Kasumi-1 (cell line): ENCODE data around the gene GPR78.

ENCODE experiments used
- DNase-seq, 2 experiments: peaks; one replicate each; lab custom pipeline; 2025; lab: John Stamatoyannopoulos, UW

Gene GPR78

GRCh38 chr4:8600266-8600665, 20.1 kb downstream of the GPR78 start:
- no peak for DNase-seq

- no peak for DNase-seq
Measured at GRCh38 chr4:8600686-8601085, 20.5 kb downstream of the GPR78 start.

DNA sequence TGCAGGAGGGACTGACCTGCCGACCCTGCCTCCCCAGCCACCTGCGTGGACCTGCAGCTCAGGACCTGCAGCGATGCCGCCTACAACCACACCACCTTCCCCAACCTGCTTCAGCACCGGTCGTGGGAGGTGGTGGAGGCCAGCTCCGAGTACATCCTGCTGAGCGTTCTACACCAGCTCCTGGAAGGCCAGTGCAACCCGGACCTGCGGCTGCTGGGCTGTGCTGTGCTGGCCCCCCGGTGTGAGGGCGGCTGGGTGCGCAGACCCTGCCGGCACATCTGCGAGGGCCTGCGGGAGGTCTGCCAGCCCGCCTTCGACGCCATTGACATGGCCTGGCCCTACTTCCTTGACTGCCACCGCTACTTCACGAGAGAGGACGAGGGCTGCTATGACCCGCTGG, 20.9 kb downstream of the GPR78 start:
- DNase-seq = no peak

GRCh38 chr4:8601556-8601955, 21.4 kb downstream of the GPR78 start:
- no peak for DNase-seq

- peak; percentile 38 to 55 for DNase-seq
Measured at GRCh38 chr4:8602686-8603430, 22.7 kb downstream of the GPR78 start.

GRCh38 chr4:8603931-8604330, 23.7 kb downstream of the GPR78 start:
- DNase-seq = no peak

GRCh38 chr4:8605289-8605688, 25.1 kb downstream of the GPR78 start:
- no peak for DNase-seq

DNA sequence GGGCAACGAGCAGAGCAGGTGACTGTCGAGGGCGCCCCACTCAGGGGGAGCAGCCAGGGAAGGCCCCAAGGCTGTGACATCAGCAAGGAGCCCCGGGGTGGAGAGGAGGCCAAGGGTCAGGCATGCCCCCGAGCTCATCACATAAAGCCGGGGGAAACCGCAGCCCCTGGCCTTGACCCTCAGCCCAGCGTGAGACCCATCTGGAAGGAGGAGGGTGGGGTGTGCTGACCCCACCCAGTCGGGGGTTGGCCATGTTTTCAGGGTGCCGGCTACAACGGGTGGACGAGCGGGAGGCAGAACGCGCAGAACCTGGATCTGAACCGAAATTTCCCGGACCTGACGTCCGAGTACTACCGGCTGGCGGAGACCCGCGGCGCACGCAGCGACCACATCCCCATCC, 26.3 kb downstream of the GPR78 start:
- no peak for DNase-seq

- no peak for DNase-seq
Measured at GRCh38 chr4:8606966-8607365, 26.8 kb downstream of the GPR78 start.

DNA sequence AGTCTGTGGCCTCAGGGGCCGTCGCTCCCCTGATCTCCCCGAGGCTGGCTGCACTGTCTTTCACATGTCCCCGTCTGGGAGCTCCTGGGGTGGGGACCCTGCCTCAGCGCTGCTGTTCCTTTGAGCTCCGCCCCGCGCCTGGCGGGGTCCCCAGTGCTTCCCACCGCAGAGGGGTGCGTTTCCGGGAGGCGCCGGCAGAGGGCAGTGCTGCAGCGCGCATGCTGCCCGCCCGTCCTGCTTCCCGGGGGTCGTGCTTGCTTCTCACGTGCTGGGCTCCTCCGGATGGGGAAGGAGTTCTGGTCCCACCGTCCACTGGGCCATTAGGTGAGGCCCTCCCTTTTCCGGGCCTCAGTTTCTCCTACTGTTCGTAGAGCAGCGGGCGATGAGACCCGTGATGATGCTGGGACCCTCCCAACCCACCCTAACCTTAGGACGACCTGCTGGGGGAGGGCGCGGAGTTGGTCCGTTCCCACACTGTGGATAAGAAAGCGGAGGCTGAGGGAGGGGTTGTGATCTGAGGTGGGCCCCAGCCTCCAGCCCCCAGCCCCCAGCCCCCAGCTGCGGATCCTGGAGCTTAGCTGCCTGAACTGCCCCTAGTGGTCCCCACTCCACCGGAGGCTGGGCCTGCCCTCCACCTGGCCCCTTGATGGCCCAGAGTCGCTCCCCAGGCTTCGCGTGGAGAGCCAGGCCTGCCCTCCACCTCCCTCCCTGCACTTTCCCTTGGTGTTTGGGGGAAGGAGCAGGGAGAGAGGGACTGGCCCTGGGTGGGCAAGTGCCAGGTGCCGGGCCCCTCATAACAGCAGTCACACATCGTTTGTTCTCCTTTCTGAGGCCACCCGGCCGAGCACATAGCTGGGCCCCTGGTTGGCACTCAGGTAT, 27.6 kb downstream of the GPR78 start:
- DNase-seq = peak in 1 of 2 experiments; percentile 6

- no peak for DNase-seq
Measured at GRCh38 chr4:8608714-8609391, 28.7 kb downstream of the GPR78 start.

- no peak for DNase-seq
Measured at GRCh38 chr4:8609406-8609805, 29.2 kb downstream of the GPR78 start.

GRCh38 chr4:8609824-8610350, 29.7 kb downstream of the GPR78 start:
- DNase-seq = no peak

DNA sequence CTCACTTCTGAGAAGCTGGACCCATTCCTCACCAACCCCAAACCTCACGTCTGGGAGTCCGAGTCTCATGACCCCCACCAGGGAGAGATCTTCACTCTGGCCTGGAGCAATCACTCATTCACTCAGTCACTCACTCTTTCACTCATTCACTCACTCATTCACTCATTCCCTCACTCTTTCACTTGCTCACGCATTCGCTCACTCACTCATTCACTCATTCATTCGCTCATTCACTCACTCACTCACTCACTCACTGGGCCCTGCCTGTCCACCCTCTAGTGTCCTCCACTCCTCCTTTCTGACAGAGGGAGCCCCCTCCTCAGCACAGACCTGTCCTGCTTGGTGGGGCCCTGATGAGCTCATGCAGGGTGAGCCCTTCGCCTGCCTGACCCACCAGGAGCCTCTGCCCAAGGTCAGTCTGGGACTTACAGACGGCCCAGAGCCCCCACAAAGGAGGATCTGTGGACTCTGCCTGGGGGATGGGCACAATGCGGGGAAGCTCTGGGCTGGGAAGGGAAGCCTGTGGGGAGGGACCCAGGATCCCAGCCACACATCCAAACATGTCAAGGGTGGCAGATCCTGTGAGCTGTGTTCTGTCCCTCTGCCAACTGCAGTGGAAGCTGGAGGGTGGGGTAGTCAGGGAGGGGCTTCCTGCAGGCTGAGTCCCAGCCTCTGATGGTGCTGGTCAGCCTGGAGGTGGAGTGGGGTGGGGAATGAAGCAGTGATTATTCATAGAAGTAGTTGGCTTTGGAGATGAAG, 30.8 kb downstream of the GPR78 start:
- DNase-seq = no peak

DNA sequence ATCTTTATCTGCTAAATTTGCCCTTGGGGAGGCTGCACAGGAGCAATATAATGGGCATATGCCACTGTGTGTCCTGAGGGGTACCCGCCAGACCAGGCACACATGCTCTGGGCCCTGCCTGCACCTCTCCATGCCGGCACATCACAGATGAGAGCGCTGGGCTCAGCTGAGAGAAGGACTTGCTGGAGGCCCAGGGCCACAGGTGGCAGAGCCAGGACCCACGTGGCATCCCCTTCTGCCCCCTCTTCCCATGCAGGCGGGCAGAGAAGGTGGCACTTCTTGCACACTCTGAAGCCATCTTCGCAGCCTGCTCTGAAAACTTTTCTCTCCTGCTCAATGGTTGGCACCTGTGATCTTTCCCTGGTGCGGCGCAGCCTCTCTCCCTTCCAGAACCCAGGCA, 32.5 kb downstream of the GPR78 start:
- DNase-seq = no peak

GRCh38 chr4:8613421-8614364, 33.5 kb downstream of the GPR78 start:
- no peak for DNase-seq

- no peak for DNase-seq
Measured at GRCh38 chr4:8614365-8615193, 34.4 kb downstream of the GPR78 start.

DNA sequence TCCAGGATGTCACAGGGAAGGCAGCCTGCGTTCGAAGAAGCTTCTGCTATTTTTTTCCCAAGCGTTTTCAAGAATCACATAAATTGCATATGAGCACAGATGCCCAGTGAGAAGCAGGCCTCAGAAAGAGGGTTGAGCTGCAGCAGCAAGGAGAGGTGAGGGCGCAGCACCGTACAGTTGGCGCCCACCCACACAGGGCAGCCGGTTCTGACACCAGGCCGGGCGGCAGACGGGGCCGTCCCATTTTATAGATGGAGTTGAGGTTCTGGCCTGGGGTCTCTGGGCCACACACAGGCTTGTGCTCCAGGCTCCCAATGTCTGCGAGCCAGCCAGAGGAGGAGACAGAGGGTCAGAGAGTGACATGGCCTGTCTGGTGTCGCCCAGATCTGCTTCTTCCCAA, 35.2 kb downstream of the GPR78 start:
- no peak for DNase-seq

GRCh38 chr4:8615921-8616787, 36.0 kb downstream of the GPR78 start:
- no peak for DNase-seq
